GM12878 (cell line): ENCODE results near the gene CFAP141. TPM values are rescaled to one million over a fixed set of nuclear protein-coding genes. Genes with fewer than 3 reads are reported as not detected.

Source experiments
- ATAC-seq: fragments of 200-7000 bp; cut with Tn5 transposase; 3 replicates; pipeline ENCODE4 v1.9.1; 2020; ENCODE audit warnings: mild to moderate bottlenecking, moderate library complexity
- BruUV-seq: library from RNA; stranded (reverse); fragments of 400-500 nt; replicated peaks from 2 replicates; lab custom pipeline; 2021; lab: Mats Ljungman, UMichigan
- CTCF ChIA-PET: fragments of 300-600 bp; sonication (Branson Sonifier 250); formaldehyde crosslinking; extraction: SDS; loops from one replicate; lab custom pipeline; 2021; ENCODE audit warnings: inconsistent platforms; lab: Yijun Ruan, JAX
- POLR2A ChIA-PET: fragments of 350-600 bp; formaldehyde crosslinking; extraction: SDS; loops from one replicate; lab custom pipeline; 2021; ENCODE audit warnings: inconsistent platforms; lab: Charles Lee
- RAD21 ChIA-PET: fragments of 300-600 bp; sonication (Branson Sonifier 250); formaldehyde crosslinking; loops from one replicate; lab custom pipeline; 2023; ENCODE audit warnings: antibody characterized with exemption; ENCODE audit not compliant: unreplicated experiment; lab: Charles Lee
- SMC1A ChIA-PET: fragments of 300-600 bp; sonication (Branson Sonifier 250); formaldehyde crosslinking; loops from one replicate; lab custom pipeline; 2023; ENCODE audit not compliant: unreplicated experiment, uncharacterized antibody; lab: Charles Lee
- DNase-seq: peaks from one replicate; pipeline ENCODE4 v3.0.0-alpha.2; 2011; ENCODE audit warnings: low read depth, low spot score
- FAIRE-seq: peaks from 3 replicates; lab custom pipeline; 2011; peaks lifted over from hg19 to GRCh38; lab: Jason Lieb, UNC
- H2AFZ ChIP-seq: 2 replicates; pipeline ENCODE4 v1.6.0; 2011; ENCODE audit warnings: low read depth, low read length, control low read depth; ENCODE audit not compliant: control insufficient read depth
- H3K27ac ChIP-seq: 2 replicates; pipeline ENCODE4 v1.5.1; 2011; ENCODE audit warnings: control low read depth; ENCODE audit not compliant: control insufficient read depth, insufficient read depth
- H3K27me3 ChIP-seq, 2 experiments: replicated peaks in 1 of 2; 2 replicates each; pipeline versions ENCODE4 v1.6.0 to v1.6.1; 2011; ENCODE audit warnings: low read length in 1 of 2; ENCODE audit not compliant: control insufficient read depth in 2 of 2, insufficient read depth in 2 of 2
- H3K36me3 ChIP-seq, 2 experiments: 2 replicates each; pipeline ENCODE4 v1.5.1; 2011; ENCODE audit warnings: low read length in 1 of 2; ENCODE audit not compliant: control insufficient read depth in 2 of 2, insufficient read depth in 2 of 2
- H3K4me1 ChIP-seq: 2 replicates; pipeline ENCODE4 v1.6.1; 2011; ENCODE audit warnings: mild to moderate bottlenecking, low read length, moderate library complexity, mixed read lengths; ENCODE audit not compliant: control insufficient read depth, insufficient read depth
- H3K4me2 ChIP-seq: 2 replicates; pipeline ENCODE4 v1.6.0; 2011; ENCODE audit warnings: control low read depth; ENCODE audit not compliant: control insufficient read depth, insufficient read depth
- H3K4me3 ChIP-seq: fragments of 200-600 bp; sonication (generic); 2 replicates; pipeline ENCODE4 v1.5.1; 2016
- H3K79me2 ChIP-seq: 2 replicates; pipeline ENCODE4 v1.6.0; 2011; ENCODE audit warnings: low read length; ENCODE audit not compliant: control insufficient read depth, insufficient read depth
- H3K9ac ChIP-seq: 2 replicates; pipeline ENCODE4 v1.8.0; 2011; ENCODE audit warnings: low read length, control low read depth, mixed read lengths; ENCODE audit not compliant: control insufficient read depth, insufficient read depth
- H3K9me3 ChIP-seq: replicated peaks from 3 replicates; pipeline ENCODE4 v1.5.1; 2011; ENCODE audit warnings: mild to moderate bottlenecking, low read length; ENCODE audit not compliant: control insufficient read depth, insufficient read depth
- H4K20me1 ChIP-seq: 2 replicates; pipeline ENCODE4 v1.6.0; 2011; ENCODE audit not compliant: control insufficient read depth, insufficient read depth
- CBFB ChIP-seq: IDR thresholded peaks from 2 replicates; pipeline ENCODE4 v1.6.1; 2016; ENCODE audit warnings: antibody characterized with exemption, low read depth
- DPF2 ChIP-seq: fragments of 450-650 bp; IDR thresholded peaks from 2 replicates; pipeline ENCODE4 v1.6.1; 2017; ENCODE audit warnings: mild to moderate bottlenecking
- NBN ChIP-seq: fragments of 450-650 bp; IDR thresholded peaks from 2 replicates; pipeline ENCODE4 v1.6.1; 2016
- RBBP5 ChIP-seq: fragments of 200-600 bp; sonication (generic); conservative IDR thresholded peaks from 2 replicates; pipeline ENCODE4 v1.6.1; 2016
- SIN3A ChIP-seq: IDR thresholded peaks from 2 replicates; pipeline ENCODE4 v1.6.1; 2012; ENCODE audit warnings: low read depth, low read length, improper control_type of control experiment
- SIX5 ChIP-seq: IDR thresholded peaks from 2 replicates; pipeline ENCODE4 v1.6.1; 2011; ENCODE audit warnings: mild to moderate bottlenecking, low read depth, low read length, moderate library complexity; ENCODE audit not compliant: severe bottlenecking
- WGBS: methylation state at CpG from one replicate; pipeline ENCODE4 v1.1.6; 2016; ENCODE audit warnings: low lambda C conversion rate; ENCODE audit not compliant: insufficient replicate concordance, insufficient coverage; ENCODE audit errors: missing lambda C conversion rate; 5-methylcytosine and 5-hydroxymethylcytosine counted together
- in situ Hi-C: fragments of 300-500 bp; cut with MboI; formaldehyde crosslinking; loops from 9 replicates; pipeline ENCODE4 v1.14.3; 2018; ENCODE audit warnings: mixed read lengths
- intact Hi-C: fragments of 100-400 bp; cut with micrococcal nuclease; formaldehyde crosslinking; loops from one replicate; pipeline ENCODE4 v1.14.2; 2022; ENCODE audit not compliant: unreplicated experiment
- polyA plus RNA-seq, 11 experiments: library from polyadenylated mRNA; depleted of rRNA in 4 of 11; unstranded in 6 of 11; stranded (reverse) in 5 of 11; fragments of >200 nt; fragmentation: Nextera tagmentation in 4 of 11; fragmentation: Illumina TruSeq in 1 of 11; extraction: Ambion mirVana in 4 of 11; extraction: Trizol in 1 of 11; gene quantifications; 1 replicate in 1 of 11; 2 replicates in 10 of 11; pipeline versions ENCODE4 v1.2.1 to v1.2.3, GENCODE V29; 2011 to 2016; ENCODE audit warnings: inconsistent platforms in 2 of 11, missing spikeins in 2 of 11, low read depth in 1 of 11
- total RNA-seq, 4 experiments: library from RNA; depleted of rRNA in 3 of 4; stranded (reverse); fragments of >200 nt in 3 of 4; fragmentation: Illumina TruSeq in 1 of 4; extraction: Trizol in 1 of 4; gene quantifications; 2 replicates each; pipeline versions ENCODE4 v1.2.1 to v1.2.3, GENCODE V29; 2013 to 2021
- TF ChIP-seq, protein P1 (sequence below): fragments of 450-650 bp; IDR thresholded peaks from 2 replicates; pipeline ENCODE4 v1.6.1; 2017; ENCODE audit warnings: mild to moderate bottlenecking, moderate library complexity

CFAP141 gene
- total and polyA plus RNA-seq, 10 of the 15 experiments (the other 5 are each of a cell fraction or from before 2014, with no cell fraction given), result not detected

DNA sequence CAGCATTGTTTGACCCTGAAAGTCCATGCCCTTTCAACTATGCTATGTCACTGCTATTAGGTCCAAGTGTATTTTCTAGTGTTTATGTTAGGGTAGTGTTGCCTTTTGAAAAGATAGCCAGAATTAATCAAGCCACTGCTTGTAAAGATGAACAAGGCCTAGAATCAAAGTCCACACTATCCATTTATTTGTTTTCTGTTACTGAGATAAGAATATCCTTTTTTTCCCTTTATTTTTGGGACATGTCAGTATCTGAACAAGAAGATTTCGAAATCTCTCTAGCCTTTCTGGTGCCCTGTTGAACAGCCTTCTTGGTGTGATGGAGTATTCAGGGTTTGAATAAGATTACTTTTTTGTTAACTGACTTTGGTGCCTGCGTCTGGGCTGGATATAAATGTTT, 31.3 kb upstream of the CFAP141 start:
- 0 out of 2 replicates have a peak, but pooled peaks cover 2% of the 10 kb centered on the region for H4K20me1 ChIP-seq
- no peak overlapping the region for H3K9ac ChIP-seq
- peaks cover 12 to 36% of the 10 kb centered on the region in 2 experiments for H3K36me3 ChIP-seq
- DNase-seq (no peak), FAIRE-seq (no peak), ATAC-seq (no peak)
- H3K4me1 ChIP-seq, result no peaks in the 10 kb centered on the region
- in situ Hi-C loops, result no loop called here
- POLR2A ChIA-PET, result no interaction called here
- intact Hi-C loops, result no loop called here
- BruUV-seq, result no TSS peak
- no peaks in the 10 kb centered on the region for H3K27me3 ChIP-seq
- H3K4me3 ChIP-seq, result no peak overlapping the region
- RAD21 ChIA-PET, result no interaction called here
- CTCF ChIA-PET, result interaction anchor here (1.0 to 1.2 kb wide), 3 partner anchors 18 to 97 kb away, joined by 3 read pairs; no protein-coding TSS in a partner anchor
- 95% methylated on average over 2 of the region's 2 CpGs for WGBS
- H3K9me3 ChIP-seq, result no peaks in the 10 kb centered on the region
- H3K4me2 ChIP-seq, result no peak overlapping the region
- SMC1A ChIA-PET, result no interaction called here
- no peak overlapping the region for H3K27ac ChIP-seq
- no peak overlapping the region for H2AFZ ChIP-seq
- TF ChIP-seq, protein P1, sequence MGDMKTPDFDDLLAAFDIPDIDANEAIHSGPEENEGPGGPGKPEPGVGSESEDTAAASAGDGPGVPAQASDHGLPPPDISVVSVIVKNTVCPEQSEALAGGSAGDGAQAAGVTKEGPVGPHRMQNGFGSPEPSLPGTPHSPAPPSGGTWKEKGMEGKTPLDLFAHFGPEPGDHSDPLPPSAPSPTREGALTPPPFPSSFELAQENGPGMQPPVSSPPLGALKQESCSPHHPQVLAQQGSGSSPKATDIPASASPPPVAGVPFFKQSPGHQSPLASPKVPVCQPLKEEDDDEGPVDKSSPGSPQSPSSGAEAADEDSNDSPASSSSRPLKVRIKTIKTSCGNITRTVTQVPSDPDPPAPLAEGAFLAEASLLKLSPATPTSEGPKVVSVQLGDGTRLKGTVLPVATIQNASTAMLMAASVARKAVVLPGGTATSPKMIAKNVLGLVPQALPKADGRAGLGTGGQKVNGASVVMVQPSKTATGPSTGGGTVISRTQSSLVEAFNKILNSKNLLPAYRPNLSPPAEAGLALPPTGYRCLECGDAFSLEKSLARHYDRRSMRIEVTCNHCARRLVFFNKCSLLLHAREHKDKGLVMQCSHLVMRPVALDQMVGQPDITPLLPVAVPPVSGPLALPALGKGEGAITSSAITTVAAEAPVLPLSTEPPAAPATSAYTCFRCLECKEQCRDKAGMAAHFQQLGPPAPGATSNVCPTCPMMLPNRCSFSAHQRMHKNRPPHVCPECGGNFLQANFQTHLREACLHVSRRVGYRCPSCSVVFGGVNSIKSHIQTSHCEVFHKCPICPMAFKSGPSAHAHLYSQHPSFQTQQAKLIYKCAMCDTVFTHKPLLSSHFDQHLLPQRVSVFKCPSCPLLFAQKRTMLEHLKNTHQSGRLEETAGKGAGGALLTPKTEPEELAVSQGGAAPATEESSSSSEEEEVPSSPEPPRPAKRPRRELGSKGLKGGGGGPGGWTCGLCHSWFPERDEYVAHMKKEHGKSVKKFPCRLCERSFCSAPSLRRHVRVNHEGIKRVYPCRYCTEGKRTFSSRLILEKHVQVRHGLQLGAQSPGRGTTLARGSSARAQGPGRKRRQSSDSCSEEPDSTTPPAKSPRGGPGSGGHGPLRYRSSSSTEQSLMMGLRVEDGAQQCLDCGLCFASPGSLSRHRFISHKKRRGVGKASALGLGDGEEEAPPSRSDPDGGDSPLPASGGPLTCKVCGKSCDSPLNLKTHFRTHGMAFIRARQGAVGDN, result no peak
- TF ChIP-seq RBBP5 (no peak), SIN3A (no peak), NBN (no peak), SIX5 (no peak), CBFB (no peak), DPF2 (no peak)
- TF ChIP-seq, all 136 proteins: peak for 0
- peaks cover 10% of the 10 kb centered on the region for H3K79me2 ChIP-seq
